Mononuclear cell (primary cell): ENCODE results near the gene OR2B2. TPM values are rescaled to one million over a fixed set of nuclear protein-coding genes. Genes with fewer than 3 reads are reported as not detected.

ENCODE experiments used
- H3K27me3 ChIP-seq: 2 replicates; pipeline ENCODE4 v1.6.0; 2011; ENCODE audit warnings: low read length, control low read depth; ENCODE audit not compliant: insufficient read depth
- H3K4me1 ChIP-seq: 2 replicates; pipeline ENCODE4 v1.5.1; 2011; ENCODE audit warnings: mild to moderate bottlenecking, low read length, control low read depth; ENCODE audit not compliant: insufficient read depth
- H3K4me3 ChIP-seq: 2 replicates; pipeline ENCODE4 v1.5.1; 2011; ENCODE audit warnings: mild to moderate bottlenecking, low read length, moderate library complexity
- H3K9me3 ChIP-seq: 2 replicates; pipeline ENCODE4 v1.5.1; 2011; ENCODE audit warnings: low read depth, mild to moderate bottlenecking, control low read depth, low read length
- total RNA-seq: library from RNA; depleted of rRNA; stranded (reverse); fragments of >200 nt; gene quantifications from one replicate; pipeline ENCODE4 v1.2.3, GENCODE V29; 2012

Gene OR2B2
- total RNA-seq, 1 donor, result not detected

DNA sequence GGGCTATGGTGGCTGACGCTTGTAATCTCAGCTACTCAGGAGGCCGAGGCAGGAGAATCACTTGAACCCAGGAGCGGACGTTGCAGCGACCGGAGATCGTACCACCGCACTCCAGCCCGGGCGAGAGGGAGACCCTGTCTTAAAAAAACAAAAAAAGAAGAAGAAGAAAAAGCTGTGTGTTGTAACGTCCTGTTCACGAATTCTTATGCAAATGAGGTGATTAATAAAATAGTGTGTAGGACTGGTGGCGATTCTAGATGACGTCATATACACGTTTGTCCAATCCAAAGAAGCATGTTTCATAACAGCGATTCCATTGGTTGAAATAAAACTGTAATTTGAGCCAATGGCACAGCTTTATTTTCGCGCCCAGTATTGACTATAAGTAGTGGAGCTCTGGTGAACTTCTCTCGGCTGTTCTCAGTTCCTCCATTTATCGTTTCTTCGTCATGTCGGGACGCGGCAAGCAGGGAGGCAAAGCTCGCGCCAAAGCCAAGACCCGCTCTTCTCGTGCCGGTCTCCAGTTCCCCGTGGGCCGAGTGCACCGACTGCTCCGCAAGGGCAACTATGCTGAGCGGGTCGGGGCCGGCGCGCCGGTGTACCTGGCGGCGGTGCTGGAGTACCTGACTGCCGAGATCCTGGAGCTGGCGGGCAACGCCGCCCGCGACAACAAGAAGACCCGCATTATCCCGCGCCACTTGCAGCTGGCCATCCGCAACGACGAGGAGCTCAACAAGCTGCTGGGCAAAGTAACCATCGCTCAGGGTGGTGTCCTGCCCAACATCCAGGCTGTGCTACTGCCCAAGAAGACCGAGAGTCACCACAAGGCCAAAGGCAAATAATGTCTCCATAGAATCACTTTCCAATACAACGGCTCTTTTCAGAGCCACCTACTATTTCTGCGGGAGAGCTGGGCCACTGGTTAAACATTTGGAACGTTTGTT is 47.0 kb downstream of the OR2B2 start:
- peak overlapping the region; percentile 78 for H3K4me3 ChIP-seq
- no peaks in the 10 kb centered on the region for H3K9me3 ChIP-seq
- peaks cover 39% of the 10 kb centered on the region for H3K4me1 ChIP-seq
- no peaks in the 10 kb centered on the region for H3K27me3 ChIP-seq

DNA sequence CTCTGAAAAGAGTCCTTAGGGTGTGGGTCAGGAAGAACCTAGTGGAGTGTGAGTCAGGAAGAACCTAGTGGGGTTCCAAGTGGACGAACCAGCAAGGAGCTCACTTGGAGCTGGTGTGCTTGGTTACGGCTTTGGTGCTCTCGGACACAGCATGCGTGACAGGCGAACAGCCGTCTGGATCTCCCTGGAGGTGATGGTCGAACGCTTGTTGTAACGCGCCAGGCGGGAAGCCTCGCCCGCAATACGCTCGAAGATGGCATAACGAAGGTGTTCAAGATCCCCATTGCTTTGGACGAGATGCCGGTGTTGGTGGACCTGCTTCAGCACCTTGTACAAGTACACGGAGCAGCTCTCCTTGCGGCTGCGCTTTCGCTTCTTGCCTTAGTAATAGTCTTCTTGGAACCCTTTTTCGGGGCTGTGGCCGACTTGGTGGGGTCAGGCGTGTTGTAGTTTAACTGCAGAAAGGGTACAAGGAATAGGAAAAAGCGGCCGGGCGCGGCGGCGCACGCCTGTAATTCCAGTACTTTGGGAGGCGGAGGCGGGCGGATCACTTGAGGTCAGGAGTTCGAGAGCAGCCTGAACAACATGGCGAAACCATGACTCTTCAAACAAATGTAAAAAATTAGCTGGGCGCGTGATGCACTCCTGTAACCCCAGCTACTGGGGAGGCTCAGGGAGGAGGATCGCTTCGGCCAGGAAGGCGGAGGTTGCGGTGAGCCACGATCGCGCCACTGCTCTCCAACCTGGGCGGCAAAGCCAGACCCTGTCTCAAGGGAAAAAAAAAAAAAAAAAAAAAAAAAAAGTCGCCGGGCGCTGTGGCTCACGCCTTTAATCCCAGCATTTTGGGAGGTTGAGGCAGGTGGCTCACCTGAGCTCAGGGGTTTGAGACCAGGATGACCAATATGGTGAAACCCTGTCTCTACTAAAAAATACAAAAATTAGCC is 48.0 kb downstream of the OR2B2 start:
- H3K4me3 ChIP-seq, result peak overlapping the region; percentile 78
- no peaks in the 10 kb centered on the region for H3K9me3 ChIP-seq
- H3K4me1 ChIP-seq, result peaks cover 39% of the 10 kb centered on the region

DNA sequence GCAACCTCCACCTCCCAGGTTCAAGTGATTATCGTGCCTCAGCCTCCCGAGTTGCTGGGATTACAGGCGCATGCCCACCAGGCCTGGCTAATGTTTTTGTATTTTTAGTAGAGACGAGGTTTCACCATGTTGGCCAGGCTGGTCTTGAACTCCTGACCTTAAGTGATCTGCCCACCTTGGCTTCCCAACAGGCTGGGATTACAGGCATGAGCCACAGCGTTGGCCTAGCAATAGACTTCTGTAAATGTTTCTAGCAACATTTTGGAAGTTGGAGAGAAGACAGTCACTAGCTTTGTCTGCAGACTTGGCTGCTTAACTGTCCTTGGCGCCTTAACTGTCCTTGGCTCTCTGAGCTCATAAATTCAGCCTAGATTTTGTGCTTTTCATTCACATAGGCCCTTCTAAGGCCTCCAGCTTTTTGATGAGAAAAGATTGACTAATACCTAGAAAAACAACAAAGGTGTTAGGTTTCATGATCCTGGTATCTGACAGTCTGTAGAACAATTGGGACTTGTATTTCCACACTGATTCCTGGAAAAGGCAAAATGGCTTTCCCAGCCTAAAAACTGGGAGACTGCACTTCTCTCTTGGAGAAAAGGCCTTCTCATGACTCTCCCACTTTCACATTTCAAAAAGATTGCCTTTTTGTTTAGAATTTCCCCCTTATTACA is 49.7 kb downstream of the OR2B2 start:
- Histone ChIP-seq H3K27me3 (no peaks in the 10 kb centered on the region), H3K4me3 (no peak overlapping the region), H3K9me3 (no peaks in the 10 kb centered on the region), H3K4me1 (peaks cover 31% of the 10 kb centered on the region)

More for the DNA sequence above, 48.0 kb downstream of the OR2B2 start:
- H3K27me3 ChIP-seq, result no peaks in the 10 kb centered on the region

DNA sequence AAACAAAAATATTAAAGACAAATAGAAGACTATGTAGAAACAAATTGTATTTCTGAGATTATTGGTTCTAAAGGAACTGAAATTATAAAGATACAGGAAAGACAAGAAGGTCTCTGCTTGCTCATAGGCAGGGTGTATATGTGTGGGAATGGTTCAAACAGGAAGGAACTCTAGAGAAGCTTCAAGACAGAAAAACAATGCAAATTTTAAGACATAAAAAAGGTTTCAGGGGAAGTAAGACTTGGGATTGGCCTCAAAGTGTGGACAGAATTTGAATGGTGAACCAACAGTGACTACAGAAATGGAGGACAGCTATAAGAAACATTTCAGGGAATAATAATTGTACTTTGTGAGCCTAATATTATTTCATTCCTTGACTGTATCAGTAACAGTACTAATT is 50.3 kb downstream of the OR2B2 start:
- H3K27me3 ChIP-seq, result no peaks in the 10 kb centered on the region
- no peaks in the 10 kb centered on the region for H3K9me3 ChIP-seq
- H3K4me1 ChIP-seq, result peaks cover 24% of the 10 kb centered on the region
- no peak overlapping the region for H3K4me3 ChIP-seq

DNA sequence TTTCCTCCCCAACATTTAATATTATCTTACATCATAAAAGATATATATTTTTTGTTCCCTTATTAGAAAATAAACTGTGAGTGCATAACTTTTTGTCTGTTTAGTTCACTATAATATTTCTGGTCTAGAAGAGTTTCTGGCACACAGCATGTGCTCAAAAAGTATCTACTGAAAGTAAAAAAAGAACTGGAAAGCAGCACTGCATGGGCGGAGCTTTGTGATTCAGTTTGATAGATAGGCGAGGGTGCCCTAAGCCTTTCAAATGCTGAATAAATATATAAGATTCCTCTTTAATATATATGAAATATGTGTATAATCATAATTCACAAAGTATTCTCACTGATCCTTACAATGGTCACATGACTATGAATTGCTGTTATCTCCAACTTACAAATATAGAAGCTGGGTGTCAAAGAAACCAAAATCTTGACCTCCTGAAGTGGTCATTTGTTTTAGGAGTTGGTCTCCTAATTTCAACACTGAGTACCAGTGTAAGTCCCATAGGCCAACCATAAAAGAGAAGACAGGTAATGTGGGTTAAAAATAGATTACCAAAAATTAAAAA is 50.8 kb downstream of the OR2B2 start:
- H3K4me3 ChIP-seq, result no peak overlapping the region
- H3K4me1 ChIP-seq, result peaks cover 19% of the 10 kb centered on the region
- no peaks in the 10 kb centered on the region for H3K9me3 ChIP-seq
- H3K27me3 ChIP-seq, result no peaks in the 10 kb centered on the region

Other genes starting within 250 kb of the OR2B2 start
- not detected for gene OR2B6, start 44.8 kb upstream of the OR2B2 start, total RNA-seq
- gene ZNF165, start 168.2 kb upstream of the OR2B2 start, total RNA-seq, result 2.1 TPM
- 10.2 TPM for gene ZSCAN16, start 212.2 kb upstream of the OR2B2 start, total RNA-seq
- 22.6 TPM for gene ZKSCAN8, start 229.5 kb upstream of the OR2B2 start, total RNA-seq